ENCODE measurements around the gene CELA1.

- no peak for TF ChIP-seq CTCF (conservative IDR thresholded peaks at IDR 0.05; ENCODE audit: low read depth, low read length)
- TF ChIP-seq EZH2 (IDR thresholded peaks at IDR 0.05; ENCODE audit: borderline replicate concordance, low read depth, low read length, poor library complexity, severe bottlenecking), result no peak
Measured at GRCh38 chr12:51368640-51369517, 22.4 kb upstream of the CELA1 start.
